WERI-Rb-1 (cell line): ENCODE results near the gene GALNT6.

Experiments used
- DNase-seq: peaks from one replicate; pipeline ENCODE4 v3.0.0-alpha.2; 2020
- H3K27ac ChIP-seq: fragments of 250-450 bp; sonication (Bioruptor Pico); 2 replicates; pipeline ENCODE4 v1.5.1; 2020; ENCODE audit warnings: mild to moderate bottlenecking, moderate library complexity
- H3K27me3 ChIP-seq: fragments of 250-450 bp; sonication (Bioruptor Pico); 2 replicates; pipeline ENCODE4 v1.5.1; 2021; ENCODE audit warnings: mild to moderate bottlenecking, low read depth, moderate library complexity; ENCODE audit not compliant: insufficient read depth, severe bottlenecking
- H3K36me3 ChIP-seq: fragments of 250-450 bp; sonication (Bioruptor Pico); 2 replicates; pipeline ENCODE4 v1.5.1; 2020; ENCODE audit warnings: mild to moderate bottlenecking, moderate library complexity
- H3K4me3 ChIP-seq: 2 replicates; pipeline ENCODE4 v1.5.1; 2011; ENCODE audit warnings: low read depth, mild to moderate bottlenecking, control low read depth, low read length
- H3K9me3 ChIP-seq: fragments of 250-450 bp; sonication (Bioruptor Pico); 2 replicates; pipeline ENCODE4 v1.5.1; 2021; ENCODE audit warnings: mild to moderate bottlenecking, moderate library complexity; ENCODE audit not compliant: severe bottlenecking
- CTCF ChIP-seq: IDR thresholded peaks from 2 replicates; pipeline ENCODE4 v1.5.1; 2011; ENCODE audit warnings: low read depth, mild to moderate bottlenecking, control low read depth, inconsistent platforms, low read length

Gene GALNT6

GRCh38 chr12:51391283-51392123 is at the start of gene GALNT6:
Gene GALNT6 (minus strand): TSS chr12:51391406. CDS start chr12:51379781, 11,625 bp downstream.
- no peaks in the 10 kb centered on the region for H3K36me3 ChIP-seq
- no peak within 1 kb of the TSS for H3K27ac ChIP-seq
- peak; percentile 55 for DNase-seq
- TF ChIP-seq CTCF = no peak
- H3K9me3 ChIP-seq = no peaks in the 10 kb centered on the region
- H3K27me3 ChIP-seq = peaks cover 2% of the 10 kb centered on the region
- H3K4me3 ChIP-seq = peak within 1 kb of the TSS; percentile 74

- H3K36me3 ChIP-seq = peaks cover 3% of the 10 kb centered on the region; the same call in 1 of the 2 replicates
- H3K9me3 ChIP-seq = no peaks in the 10 kb centered on the region
- no peak overlapping the region for H3K4me3 ChIP-seq
- H3K27me3 ChIP-seq = no peaks in the 10 kb centered on the region
- no peak for DNase-seq
- no peak for TF ChIP-seq CTCF
- no peak overlapping the region for H3K27ac ChIP-seq
Observed at GRCh38 chr12:51439330-51439729, 48.1 kb upstream of the GALNT6 start.

- H3K36me3 ChIP-seq = peaks cover 3% of the 10 kb centered on the region; the same call in 1 of the 2 replicates
- H3K4me3 ChIP-seq = no peak overlapping the region
- H3K27ac ChIP-seq = no peak overlapping the region
- DNase-seq = no peak
- H3K9me3 ChIP-seq = no peaks in the 10 kb centered on the region
- no peak for TF ChIP-seq CTCF
- no peaks in the 10 kb centered on the region for H3K27me3 ChIP-seq
Observed at GRCh38 chr12:51437431-51437830, 46.2 kb upstream of the GALNT6 start.

- Histone ChIP-seq H3K4me3 (no peak overlapping the region), H3K27me3 (no peaks in the 10 kb centered on the region), H3K27ac (no peak overlapping the region), H3K36me3 (no peaks in the 10 kb centered on the region), H3K9me3 (no peaks in the 10 kb centered on the region)
- DNase-seq = no peak
- no peak for TF ChIP-seq CTCF
Observed at GRCh38 chr12:51434305-51434704, 43.1 kb upstream of the GALNT6 start.

- Histone ChIP-seq H3K36me3 (peaks cover under 1% of the 10 kb centered on the region; the same call in 1 of the 2 replicates), H3K4me3 (no peak overlapping the region), H3K27me3 (no peaks in the 10 kb centered on the region), H3K9me3 (peaks cover 2% of the 10 kb centered on the region), H3K27ac (no peak overlapping the region)
- no peak for DNase-seq
- no peak for TF ChIP-seq CTCF
Observed at GRCh38 chr12:51432921-51433320, 41.7 kb upstream of the GALNT6 start.
